H9 (cell line): ENCODE results near the gene MAP3K1. TPM values are rescaled to one million over a fixed set of nuclear protein-coding genes. Genes with fewer than 3 reads are reported as not detected.

Source experiments
- DNase-seq: peaks from one replicate; pipeline ENCODE4 v3.0.0-alpha.2; 2017
- H2AFZ ChIP-seq: one replicate; pipeline ENCODE4 v1.6.1; 2013; ENCODE audit warnings: mild to moderate bottlenecking, low read length, control low read depth, moderate library complexity
- H2AK5ac ChIP-seq: 2 replicates; pipeline ENCODE4 v1.6.1; 2013; ENCODE audit warnings: low read length, control low read depth, mixed read lengths; ENCODE audit not compliant: insufficient read length
- H2BK120ac ChIP-seq: one replicate; pipeline ENCODE4 v1.6.1; 2013; ENCODE audit warnings: low read depth, mild to moderate bottlenecking, low read length, control low read depth, inconsistent platforms; ENCODE audit not compliant: poor library complexity, severe bottlenecking
- H2BK12ac ChIP-seq: 2 replicates; pipeline ENCODE4 v1.6.1; 2013; ENCODE audit warnings: low read length, control low read depth, mixed read lengths, low read depth; ENCODE audit not compliant: insufficient read length
- H2BK15ac ChIP-seq: 2 replicates; pipeline ENCODE4 v1.6.1; 2013; ENCODE audit warnings: low read depth, low read length, control low read depth
- H2BK20ac ChIP-seq: one replicate; pipeline ENCODE4 v1.6.1; 2013; ENCODE audit warnings: low read depth, mild to moderate bottlenecking, low read length, control low read depth, inconsistent platforms; ENCODE audit not compliant: poor library complexity, severe bottlenecking
- H2BK5ac ChIP-seq: 2 replicates; pipeline ENCODE4 v1.6.1; 2013; ENCODE audit warnings: low read length, control low read depth, mixed read lengths; ENCODE audit not compliant: insufficient read length
- H3K14ac ChIP-seq: 2 replicates; pipeline ENCODE4 v1.6.1; 2013; ENCODE audit warnings: low read length, control low read depth; ENCODE audit not compliant: insufficient read depth
- H3K18ac ChIP-seq: 2 replicates; pipeline ENCODE4 v1.6.1; 2013; ENCODE audit warnings: low read depth, mild to moderate bottlenecking, mixed read lengths, low read length, control low read depth; ENCODE audit not compliant: insufficient read length
- H3K23ac ChIP-seq: 2 replicates; pipeline ENCODE4 v1.6.1; 2013; ENCODE audit warnings: low read length, control low read depth, mixed read lengths, low read depth; ENCODE audit not compliant: insufficient read length
- H3K23me2 ChIP-seq: 2 replicates; pipeline ENCODE4 v1.6.1; 2013; ENCODE audit warnings: low read depth, mild to moderate bottlenecking, mixed read lengths, low read length, control low read depth; ENCODE audit not compliant: insufficient read length, poor library complexity, severe bottlenecking
- H3K27ac ChIP-seq: 2 replicates; pipeline ENCODE4 v1.5.1; 2013; ENCODE audit warnings: low read length, control low read depth, mixed read lengths, low read depth; ENCODE audit not compliant: insufficient read length
- H3K27me3 ChIP-seq: 2 replicates; pipeline ENCODE4 v1.6.1; 2013; ENCODE audit warnings: low read length, control low read depth, inconsistent platforms; ENCODE audit not compliant: insufficient read depth
- H3K4ac ChIP-seq: 2 replicates; pipeline ENCODE4 v1.6.1; 2013; ENCODE audit warnings: low read depth, mild to moderate bottlenecking, control low read depth, inconsistent platforms, low read length, moderate library complexity
- H3K4me1 ChIP-seq: 2 replicates; pipeline ENCODE4 v1.6.1; 2013; ENCODE audit warnings: low read length, control low read depth, inconsistent platforms; ENCODE audit not compliant: insufficient read depth
- H3K4me2 ChIP-seq: 2 replicates; pipeline ENCODE4 v1.6.1; 2013; ENCODE audit warnings: low read length, control low read depth, mixed read lengths; ENCODE audit not compliant: insufficient read length, insufficient read depth
- H3K56ac ChIP-seq: 2 replicates; pipeline ENCODE4 v1.6.1; 2013; ENCODE audit warnings: low read depth, mild to moderate bottlenecking, mixed read lengths, low read length, control low read depth; ENCODE audit not compliant: insufficient read length
- H3K79me1 ChIP-seq: 2 replicates; pipeline ENCODE4 v1.6.1; 2013; ENCODE audit warnings: low read depth, mild to moderate bottlenecking, moderate library complexity, low read length, control low read depth, inconsistent platforms; ENCODE audit not compliant: insufficient read depth, poor library complexity, severe bottlenecking
- H3K79me2 ChIP-seq: 2 replicates; pipeline ENCODE4 v1.6.1; 2013; ENCODE audit warnings: low read length, control low read depth, inconsistent platforms; ENCODE audit not compliant: insufficient read depth
- H3K9ac ChIP-seq: 2 replicates; pipeline ENCODE4 v1.6.1; 2013; ENCODE audit warnings: low read length, control low read depth, mixed read lengths; ENCODE audit not compliant: insufficient read length; ENCODE audit errors: extremely low read depth
- H3K9me3 ChIP-seq: one replicate; pipeline ENCODE4 v1.6.1; 2013; ENCODE audit warnings: low read depth, low read length, inconsistent platforms; ENCODE audit not compliant: control insufficient read depth
- H3T11ph ChIP-seq: one replicate; pipeline ENCODE4 v1.6.1; 2013; ENCODE audit warnings: mild to moderate bottlenecking, low read length, control low read depth, inconsistent platforms
- H4K20me1 ChIP-seq: one replicate; pipeline ENCODE4 v1.6.1; 2013; ENCODE audit not compliant: control insufficient read depth, insufficient read length, insufficient read depth
- H4K5ac ChIP-seq: 2 replicates; pipeline ENCODE4 v1.6.1; 2013; ENCODE audit warnings: low read depth, mild to moderate bottlenecking, mixed read lengths, low read length, control low read depth; ENCODE audit not compliant: insufficient read length
- H4K8ac ChIP-seq: replicated peaks from 2 replicates; pipeline ENCODE4 v1.6.1; 2013; ENCODE audit warnings: low read length, control low read depth, mixed read lengths, low read depth; ENCODE audit not compliant: insufficient read length
- H4K91ac ChIP-seq: 2 replicates; pipeline ENCODE4 v1.6.1; 2013; ENCODE audit warnings: low read depth, mild to moderate bottlenecking, moderate library complexity, mixed read lengths, low read length, control low read depth; ENCODE audit not compliant: insufficient read length
- H3K27ac Mint-ChIP-seq, 3 experiments: 2 replicates in 2 of 3; 3 replicates in 1 of 3; pipeline ENCODE4 v1.8.0; 2020 to 2021; ENCODE audit warnings: mixed read lengths in 3 of 3, mild to moderate bottlenecking in 1 of 3, moderate library complexity in 1 of 3
- H3K27me3 Mint-ChIP-seq: 2 replicates; pipeline ENCODE4 v1.8.0; 2021; ENCODE audit warnings: low read depth, mild to moderate bottlenecking, moderate library complexity, mixed read lengths
- H3K36me3 Mint-ChIP-seq, 3 experiments: 2 replicates in 2 of 3; 3 replicates in 1 of 3; pipeline ENCODE4 v1.8.0; 2020 to 2021; ENCODE audit warnings: low read depth in 3 of 3, mixed read lengths in 3 of 3; ENCODE audit not compliant: insufficient read depth in 1 of 3
- H3K4me1 Mint-ChIP-seq, 2 experiments: 2 replicates each; pipeline ENCODE4 v1.8.0; 2020; ENCODE audit warnings: mixed read lengths in 2 of 2
- H3K4me3 Mint-ChIP-seq, 2 experiments: 2 replicates in 1 of 2; 3 replicates in 1 of 2; pipeline ENCODE4 v1.8.0; 2020 to 2021; ENCODE audit warnings: mild to moderate bottlenecking in 2 of 2, mixed read lengths in 2 of 2, moderate library complexity in 1 of 2
- H3K9me3 Mint-ChIP-seq, 2 experiments: 2 replicates in 1 of 2; 3 replicates in 1 of 2; pipeline ENCODE4 v1.8.0; 2020; ENCODE audit warnings: mild to moderate bottlenecking in 2 of 2, mixed read lengths in 2 of 2, moderate library complexity in 1 of 2
- WGBS: extraction: QIAGEN DNeasy Blood & Tissue Kit; methylation state at CpG from one replicate; pipeline ENCODE4 v1.1.7; 2013; ENCODE audit warnings: missing lambda C conversion rate, low lambda C conversion rate, mixed read lengths; ENCODE audit not compliant: insufficient read length; ENCODE audit errors: extremely low coverage; 5-methylcytosine and 5-hydroxymethylcytosine counted together
- total RNA-seq: library from RNA; stranded (reverse); gene quantifications from 2 replicates; pipeline ENCODE4 v1.2.1, GENCODE V29; 2021
- TF ChIP-seq, protein P1 (sequence below): fragments of 200-600 bp; sonication (generic); conservative IDR thresholded peaks from 3 replicates; pipeline ENCODE4 v1.8.0; 2021; ENCODE audit warnings: antibody characterized with exemption, mild to moderate bottlenecking

Gene MAP3K1
- total RNA-seq, 1 experiment from 2014 or later, result 11.1 TPM

GRCh38 chr5:56818450-56819037 lies 3.2 kb downstream of the MAP3K1 start:
- Histone ChIP-seq H2AFZ (no peak overlapping the region), H3K79me1 (peaks cover 5% of the 10 kb centered on the region), H2BK15ac (no peak overlapping the region), H3T11ph (no peak overlapping the region), H3K18ac (no peak overlapping the region), H3K14ac (no peak overlapping the region), H3K27me3 (peaks cover 1% of the 10 kb centered on the region; the same call in 1 of the 2 replicates), H4K8ac (no peak overlapping the region), H4K5ac (no peak overlapping the region), H4K91ac (no peak overlapping the region), H3K27ac (no peak overlapping the region), H3K4me2 (no peak overlapping the region), H4K20me1 (no peaks in the 10 kb centered on the region), H2AK5ac (no peak overlapping the region), H2BK120ac (no peak overlapping the region), H3K56ac (no peak overlapping the region), H3K9me3 (no peaks in the 10 kb centered on the region), H3K4me1 (peaks cover 2% of the 10 kb centered on the region; the same call in 1 of the 2 replicates), H3K79me2 (peaks cover 7% of the 10 kb centered on the region; the same call in 1 of the 2 replicates), H2BK20ac (no peak overlapping the region), H3K4ac (no peak overlapping the region), H3K9ac (no peak overlapping the region), H3K23ac (no peak overlapping the region), H2BK12ac (no peak overlapping the region), H2BK5ac (no peak overlapping the region), H3K23me2 (peaks cover 7% of the 10 kb centered on the region)
- no peak for DNase-seq
- H3K27me3 Mint-ChIP-seq, result peaks cover 17% of the 10 kb centered on the region
- TF ChIP-seq, protein P1, sequence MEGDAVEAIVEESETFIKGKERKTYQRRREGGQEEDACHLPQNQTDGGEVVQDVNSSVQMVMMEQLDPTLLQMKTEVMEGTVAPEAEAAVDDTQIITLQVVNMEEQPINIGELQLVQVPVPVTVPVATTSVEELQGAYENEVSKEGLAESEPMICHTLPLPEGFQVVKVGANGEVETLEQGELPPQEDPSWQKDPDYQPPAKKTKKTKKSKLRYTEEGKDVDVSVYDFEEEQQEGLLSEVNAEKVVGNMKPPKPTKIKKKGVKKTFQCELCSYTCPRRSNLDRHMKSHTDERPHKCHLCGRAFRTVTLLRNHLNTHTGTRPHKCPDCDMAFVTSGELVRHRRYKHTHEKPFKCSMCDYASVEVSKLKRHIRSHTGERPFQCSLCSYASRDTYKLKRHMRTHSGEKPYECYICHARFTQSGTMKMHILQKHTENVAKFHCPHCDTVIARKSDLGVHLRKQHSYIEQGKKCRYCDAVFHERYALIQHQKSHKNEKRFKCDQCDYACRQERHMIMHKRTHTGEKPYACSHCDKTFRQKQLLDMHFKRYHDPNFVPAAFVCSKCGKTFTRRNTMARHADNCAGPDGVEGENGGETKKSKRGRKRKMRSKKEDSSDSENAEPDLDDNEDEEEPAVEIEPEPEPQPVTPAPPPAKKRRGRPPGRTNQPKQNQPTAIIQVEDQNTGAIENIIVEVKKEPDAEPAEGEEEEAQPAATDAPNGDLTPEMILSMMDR, result peak; percentile 46; the same call in 1 of the 3 replicates
- H3K27ac Mint-ChIP-seq, result no peak overlapping the region
- H3K4me1 Mint-ChIP-seq, result peaks cover 25 to 41% of the 10 kb centered on the region in 2 experiments
- no peaks in the 10 kb centered on the region for H3K36me3 Mint-ChIP-seq
- no CpG with 5 or more reads among the region's 3 CpGs for WGBS
- peak overlapping the region in 1 of 2 experiments; percentile 38; a peak in 1 of 5 replicates for H3K4me3 Mint-ChIP-seq
- H3K9me3 Mint-ChIP-seq, result no peaks in the 10 kb centered on the region; a peak in 1 of 5 replicates
